Hypothalamus (tissue), 51 donors: ENCODE measurements around the gene MACROD2.

Source experiments
- DNase-seq, 51 donors: peaks; one replicate each; lab custom pipeline; 2025; lab: John Stamatoyannopoulos, UW

Gene MACROD2

GRCh38 chr20:14505476-14505875 lies 510.2 kb downstream of the MACROD2 start:
- no peak for DNase-seq

- no peak for DNase-seq
Observed at GRCh38 chr20:14507711-14508110, 512.4 kb downstream of the MACROD2 start.

- DNase-seq = no peak
Observed at GRCh38 chr20:14510341-14510740, 515.0 kb downstream of the MACROD2 start.

GRCh38 chr20:14512839-14513238 lies 517.5 kb downstream of the MACROD2 start:
- no peak for DNase-seq

- no peak for DNase-seq
Observed at GRCh38 chr20:14518648-14519047, 523.3 kb downstream of the MACROD2 start.

GRCh38 chr20:14521016-14521415 lies 525.7 kb downstream of the MACROD2 start:
- DNase-seq = no peak

- DNase-seq = no peak
Observed at GRCh38 chr20:14521436-14521835, 526.1 kb downstream of the MACROD2 start.

GRCh38 chr20:14522595-14522994 lies 527.3 kb downstream of the MACROD2 start:
- no peak for DNase-seq

GRCh38 chr20:14523090-14523489 lies 527.8 kb downstream of the MACROD2 start:
- no peak for DNase-seq

GRCh38 chr20:14525426-14525825 lies 530.1 kb downstream of the MACROD2 start:
- no peak for DNase-seq

- DNase-seq = no peak
Observed at GRCh38 chr20:14526891-14527290, 531.6 kb downstream of the MACROD2 start.

GRCh38 chr20:14531786-14532185 lies 536.5 kb downstream of the MACROD2 start:
- DNase-seq = no peak

GRCh38 chr20:14536738-14537137 lies 541.4 kb downstream of the MACROD2 start:
- DNase-seq = no peak

GRCh38 chr20:14538433-14538832 lies 543.1 kb downstream of the MACROD2 start:
- no peak for DNase-seq

- DNase-seq = no peak
Observed at GRCh38 chr20:14543040-14543439, 547.7 kb downstream of the MACROD2 start.

- no peak for DNase-seq
Observed at GRCh38 chr20:14544688-14545087, 549.4 kb downstream of the MACROD2 start.

GRCh38 chr20:14550655-14551054 lies 555.3 kb downstream of the MACROD2 start:
- no peak for DNase-seq

- no peak for DNase-seq
Observed at GRCh38 chr20:14553774-14554534, 558.6 kb downstream of the MACROD2 start.

- no peak for DNase-seq
Observed at GRCh38 chr20:14555676-14556075, 560.4 kb downstream of the MACROD2 start.

- no peak for DNase-seq
Observed at GRCh38 chr20:14556206-14556605, 560.9 kb downstream of the MACROD2 start.

GRCh38 chr20:14559612-14560011 lies 564.3 kb downstream of the MACROD2 start:
- no peak for DNase-seq

GRCh38 chr20:14561741-14562221 lies 566.5 kb downstream of the MACROD2 start:
- no peak for DNase-seq

GRCh38 chr20:14562981-14563380 lies 567.7 kb downstream of the MACROD2 start:
- DNase-seq = no peak
